Measurements from ENCODE around the gene MAN2A1. TPM values are rescaled to one million over a fixed set of nuclear protein-coding genes. Genes with fewer than 3 reads are reported as not detected.
A peak's percentile ranks its signal among the peaks of the same experiment; 100 is the strongest.

MAN2A1 gene
- total RNA-seq, 1 donor from 2014 or later, result 25.5 TPM

- DNase-seq (ENCODE audit: low read depth, low spot score), result no peak
- Mint-ChIP-seq H3K4me1 (peaks cover 6% of the 10 kb centered on the region), H3K4me3 (no peak overlapping the region), H3K27me3 (ENCODE audit: low read depth) (no peaks in the 10 kb centered on the region), H3K27ac (ENCODE audit: unreplicated experiment) (no peak overlapping the region), H3K36me3 (ENCODE audit: low read depth) (no peaks in the 10 kb centered on the region), H3K9me3 (no peaks in the 10 kb centered on the region)
- TF ChIP-seq CTCF (conservative IDR thresholded peaks at IDR 0.05), result no peak
Measured at GRCh38 chr5:109910874-109911273, 221.1 kb downstream of the MAN2A1 start.

GRCh38 chr5:109911731-109912130 lies 222.0 kb downstream of the MAN2A1 start:
- Mint-ChIP-seq H3K27me3 (ENCODE audit: low read depth) (no peaks in the 10 kb centered on the region), H3K9me3 (no peaks in the 10 kb centered on the region), H3K4me3 (no peak overlapping the region), H3K27ac (ENCODE audit: unreplicated experiment) (no peak overlapping the region), H3K36me3 (ENCODE audit: low read depth) (no peaks in the 10 kb centered on the region), H3K4me1 (peaks cover 3% of the 10 kb centered on the region)
- no peak for DNase-seq (ENCODE audit: low read depth, low spot score)
- no peak for TF ChIP-seq CTCF (conservative IDR thresholded peaks at IDR 0.05)

GRCh38 chr5:109914906-109915305 lies 225.2 kb downstream of the MAN2A1 start:
- Mint-ChIP-seq H3K4me1 (no peaks in the 10 kb centered on the region), H3K4me3 (no peak overlapping the region), H3K36me3 (ENCODE audit: low read depth) (no peaks in the 10 kb centered on the region), H3K27me3 (ENCODE audit: low read depth) (no peaks in the 10 kb centered on the region), H3K9me3 (no peaks in the 10 kb centered on the region), H3K27ac (ENCODE audit: unreplicated experiment) (no peak overlapping the region)
- DNase-seq (ENCODE audit: low read depth, low spot score), result no peak
- no peak for TF ChIP-seq CTCF (conservative IDR thresholded peaks at IDR 0.05)

- H3K27ac Mint-ChIP-seq (ENCODE audit: unreplicated experiment), result peak overlapping the region; percentile 96
- no peaks in the 10 kb centered on the region for H3K4me1 Mint-ChIP-seq
- H3K36me3 Mint-ChIP-seq (ENCODE audit: low read depth), result no peaks in the 10 kb centered on the region
- no peak for DNase-seq (ENCODE audit: low read depth, low spot score)
- H3K9me3 Mint-ChIP-seq, result no peaks in the 10 kb centered on the region
- no peak for TF ChIP-seq CTCF (conservative IDR thresholded peaks at IDR 0.05)
- H3K27me3 Mint-ChIP-seq (ENCODE audit: low read depth), result no peaks in the 10 kb centered on the region
- no peak overlapping the region for H3K4me3 Mint-ChIP-seq
Measured at GRCh38 chr5:109916481-109917153, 226.9 kb downstream of the MAN2A1 start.
